ENCODE data around the gene CNTNAP5. TPM values are rescaled to one million over a fixed set of nuclear protein-coding genes. Genes with fewer than 3 reads are reported as not detected.

The CNTNAP5 gene
- total RNA-seq, 3 donors from 2014 or later (not counting 1 experiment from before 2014, with no cell fraction given): not detected

DNA sequence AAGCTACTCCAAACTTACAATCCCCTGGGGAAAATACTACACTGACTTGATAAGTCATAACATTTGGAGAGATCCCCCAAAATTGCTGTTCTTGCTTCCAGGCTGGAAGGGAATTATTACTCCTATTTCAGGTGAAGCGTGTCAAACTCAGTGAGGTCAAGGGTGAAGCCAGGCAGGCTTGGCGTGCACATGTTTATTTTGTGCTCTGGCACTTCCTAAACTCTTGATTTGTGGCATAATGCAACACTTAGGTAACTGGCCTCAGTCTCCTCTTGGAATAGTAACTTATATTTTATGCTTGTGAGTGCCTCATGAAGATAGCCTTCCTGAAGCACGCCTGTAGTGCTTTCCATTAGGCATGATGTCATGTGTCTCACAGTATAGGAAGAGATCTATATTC lies 751.2 kb downstream of the CNTNAP5 start:
- no peaks in the 10 kb centered on the region for H3K27me3 ChIP-seq (ENCODE audit: control insufficient read depth, insufficient read depth, low read length)
- H3K9me3 Mint-ChIP-seq: peaks cover 15 to 16% of the 10 kb centered on the region in 2 donors

DNA sequence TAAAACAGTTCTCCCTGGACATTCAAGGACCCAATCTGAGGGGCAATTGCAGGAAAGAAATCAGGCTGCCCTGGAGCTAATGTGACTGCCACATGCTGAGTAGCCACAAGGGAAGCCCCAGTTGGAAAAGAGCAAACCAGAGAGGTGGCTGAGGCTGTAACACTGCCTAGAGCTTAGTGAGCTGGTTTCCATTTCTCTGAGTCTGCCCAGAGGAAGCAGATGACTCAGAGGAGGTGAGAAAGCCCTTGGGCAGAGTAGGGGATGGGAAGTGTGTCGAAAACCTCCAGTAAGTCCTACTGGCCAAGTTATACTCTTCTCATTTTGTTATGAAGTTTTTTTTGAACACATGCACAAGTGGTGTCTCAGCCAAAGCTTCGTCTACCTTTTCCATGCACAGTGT lies 753.0 kb downstream of the CNTNAP5 start:
- no peaks in the 10 kb centered on the region for H3K36me3 Mint-ChIP-seq
- peaks cover 7 to 12% of the 10 kb centered on the region in 2 donors for H3K9me3 Mint-ChIP-seq
- WGBS (ENCODE audit: insufficient coverage): 80% methylated on average over 2 of the region's 2 CpGs
- TF ChIP-seq, protein P1, sequence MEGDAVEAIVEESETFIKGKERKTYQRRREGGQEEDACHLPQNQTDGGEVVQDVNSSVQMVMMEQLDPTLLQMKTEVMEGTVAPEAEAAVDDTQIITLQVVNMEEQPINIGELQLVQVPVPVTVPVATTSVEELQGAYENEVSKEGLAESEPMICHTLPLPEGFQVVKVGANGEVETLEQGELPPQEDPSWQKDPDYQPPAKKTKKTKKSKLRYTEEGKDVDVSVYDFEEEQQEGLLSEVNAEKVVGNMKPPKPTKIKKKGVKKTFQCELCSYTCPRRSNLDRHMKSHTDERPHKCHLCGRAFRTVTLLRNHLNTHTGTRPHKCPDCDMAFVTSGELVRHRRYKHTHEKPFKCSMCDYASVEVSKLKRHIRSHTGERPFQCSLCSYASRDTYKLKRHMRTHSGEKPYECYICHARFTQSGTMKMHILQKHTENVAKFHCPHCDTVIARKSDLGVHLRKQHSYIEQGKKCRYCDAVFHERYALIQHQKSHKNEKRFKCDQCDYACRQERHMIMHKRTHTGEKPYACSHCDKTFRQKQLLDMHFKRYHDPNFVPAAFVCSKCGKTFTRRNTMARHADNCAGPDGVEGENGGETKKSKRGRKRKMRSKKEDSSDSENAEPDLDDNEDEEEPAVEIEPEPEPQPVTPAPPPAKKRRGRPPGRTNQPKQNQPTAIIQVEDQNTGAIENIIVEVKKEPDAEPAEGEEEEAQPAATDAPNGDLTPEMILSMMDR (IDR thresholded peaks at IDR 0.05): no peak
- ATAC-seq: no peak
- H3K4me1 Mint-ChIP-seq: no peaks in the 10 kb centered on the region
- Histone ChIP-seq H3K4me1 (ENCODE audit: control insufficient read depth, insufficient read depth, low read length) (no peaks in the 10 kb centered on the region), H3K4me3 (ENCODE audit: low read length) (no peak overlapping the region), H3K27me3 (ENCODE audit: control insufficient read depth, insufficient read depth, low read length) (no peaks in the 10 kb centered on the region), H3K9me3 (ENCODE audit: control insufficient read depth, insufficient read depth, low read length) (peaks cover 2% of the 10 kb centered on the region), H3K36me3 (ENCODE audit: control insufficient read depth, insufficient read depth, low read length) (no peaks in the 10 kb centered on the region), H3K27ac (ENCODE audit: low read length) (no peak overlapping the region)
- no peak for DNase-seq
- no peaks in the 10 kb centered on the region for H3K27me3 Mint-ChIP-seq (ENCODE audit: low read depth in 2 of 2)
- H3K4me3 Mint-ChIP-seq: no peak overlapping the region
- intact Hi-C loops (cut with micrococcal nuclease): no loop called here
- H3K27ac Mint-ChIP-seq: no peak overlapping the region

More for the DNA sequence above, 751.2 kb downstream of the CNTNAP5 start:
- H3K27ac ChIP-seq (ENCODE audit: low read length): no peak overlapping the region
- Mint-ChIP-seq H3K36me3 (no peaks in the 10 kb centered on the region), H3K4me1 (no peaks in the 10 kb centered on the region), H3K4me3 (no peak overlapping the region), H3K27ac (no peak overlapping the region), H3K27me3 (ENCODE audit: low read depth in 2 of 2) (no peaks in the 10 kb centered on the region)
- H3K36me3 ChIP-seq (ENCODE audit: control insufficient read depth, insufficient read depth, low read length): no peaks in the 10 kb centered on the region
- H3K9me3 ChIP-seq (ENCODE audit: control insufficient read depth, insufficient read depth, low read length): peaks cover 2% of the 10 kb centered on the region
- no peak overlapping the region for H3K4me3 ChIP-seq (ENCODE audit: low read length)
- no peaks in the 10 kb centered on the region for H3K4me1 ChIP-seq (ENCODE audit: control insufficient read depth, insufficient read depth, low read length)
- TF ChIP-seq, protein P1 (IDR thresholded peaks at IDR 0.05): no peak
- ATAC-seq: no peak
- 78% methylated on average over 3 of the region's 3 CpGs for WGBS (ENCODE audit: insufficient coverage)
- intact Hi-C loops (cut with micrococcal nuclease): no loop called here
- no peak for DNase-seq

DNA sequence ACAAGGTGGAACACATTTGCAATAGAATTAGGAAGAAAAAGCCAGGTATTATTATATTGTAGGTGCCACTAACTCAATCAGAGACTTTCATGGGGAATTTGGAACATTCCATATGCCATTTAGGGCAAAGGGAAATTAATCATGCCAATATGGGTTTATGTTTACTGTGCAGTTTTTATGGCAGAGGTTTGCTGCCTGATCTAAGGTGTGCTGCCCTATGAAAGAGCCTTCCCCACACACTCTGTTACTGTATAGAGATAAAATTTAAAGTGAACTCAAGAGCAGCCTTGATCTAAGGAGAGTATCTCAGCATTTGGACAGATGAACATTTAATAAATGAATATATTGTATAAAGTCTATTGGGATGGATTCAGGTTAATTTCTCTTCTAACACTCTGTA lies 771.6 kb downstream of the CNTNAP5 start:
- Histone ChIP-seq H3K27me3 (ENCODE audit: control insufficient read depth, insufficient read depth, low read length) (no peaks in the 10 kb centered on the region), H3K4me3 (ENCODE audit: low read length) (no peak overlapping the region), H3K4me1 (ENCODE audit: control insufficient read depth, insufficient read depth, low read length) (no peaks in the 10 kb centered on the region), H3K27ac (ENCODE audit: low read length) (no peak overlapping the region), H3K36me3 (ENCODE audit: control insufficient read depth, insufficient read depth, low read length) (no peaks in the 10 kb centered on the region), H3K9me3 (ENCODE audit: control insufficient read depth, insufficient read depth, low read length) (no peaks in the 10 kb centered on the region)
- Mint-ChIP-seq H3K27me3 (ENCODE audit: low read depth in 2 of 2) (no peaks in the 10 kb centered on the region), H3K4me3 (no peak overlapping the region), H3K27ac (no peak overlapping the region), H3K36me3 (no peaks in the 10 kb centered on the region), H3K9me3 (peaks cover 7 to 10% of the 10 kb centered on the region in 2 donors), H3K4me1 (no peaks in the 10 kb centered on the region)
- TF ChIP-seq, protein P1 (IDR thresholded peaks at IDR 0.05): no peak
- no peak for DNase-seq
- no peak for ATAC-seq
- intact Hi-C loops (cut with micrococcal nuclease): no loop called here

DNA sequence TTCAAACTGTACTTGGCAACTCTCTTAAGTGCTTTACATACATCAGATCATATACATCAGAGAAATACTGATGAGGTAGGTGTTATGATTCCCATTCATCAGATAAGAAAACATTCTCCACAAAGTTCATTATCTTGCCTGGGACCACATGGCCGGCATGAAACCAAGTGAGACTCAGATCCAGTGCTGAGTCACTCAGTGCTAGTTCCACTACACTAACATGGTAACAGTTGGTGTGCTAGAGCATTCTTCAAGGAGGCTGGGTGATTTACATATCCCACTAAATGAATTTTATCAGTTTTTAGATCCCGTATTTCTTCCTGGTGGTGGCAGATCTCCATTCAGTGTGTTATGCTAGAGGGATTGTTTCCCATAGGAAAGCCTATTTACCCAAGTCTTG lies 772.0 kb downstream of the CNTNAP5 start:
- no peaks in the 10 kb centered on the region for H3K27me3 ChIP-seq (ENCODE audit: control insufficient read depth, insufficient read depth, low read length)
- ATAC-seq (no peak), DNase-seq (no peak)
- no peaks in the 10 kb centered on the region for H3K4me1 Mint-ChIP-seq
- H3K9me3 Mint-ChIP-seq: peaks cover 7 to 10% of the 10 kb centered on the region in 2 donors
- TF ChIP-seq, protein P1 (IDR thresholded peaks at IDR 0.05): no peak
- H3K4me3 Mint-ChIP-seq: no peak overlapping the region
- no peaks in the 10 kb centered on the region for H3K4me1 ChIP-seq (ENCODE audit: control insufficient read depth, insufficient read depth, low read length)
- intact Hi-C loops (cut with micrococcal nuclease): no loop called here
- no peak overlapping the region for H3K27ac Mint-ChIP-seq
- H3K27ac ChIP-seq (ENCODE audit: low read length): no peak overlapping the region
- no peaks in the 10 kb centered on the region for H3K27me3 Mint-ChIP-seq (ENCODE audit: low read depth in 2 of 2)
- no peak overlapping the region for H3K4me3 ChIP-seq (ENCODE audit: low read length)
- no peaks in the 10 kb centered on the region for H3K36me3 Mint-ChIP-seq
- no peaks in the 10 kb centered on the region for H3K9me3 ChIP-seq (ENCODE audit: control insufficient read depth, insufficient read depth, low read length)
- no peaks in the 10 kb centered on the region for H3K36me3 ChIP-seq (ENCODE audit: control insufficient read depth, insufficient read depth, low read length)
- 86% methylated on average over 1 of the region's 2 CpGs for WGBS (ENCODE audit: insufficient coverage)

All from natural killer cell (primary cell).